ENCODE data around the gene LRGUK. TPM values are rescaled to one million over a fixed set of nuclear protein-coding genes. Genes with fewer than 3 reads are reported as not detected.

Gene LRGUK
- total RNA-seq, 1 donor = 0.43 TPM

DNA sequence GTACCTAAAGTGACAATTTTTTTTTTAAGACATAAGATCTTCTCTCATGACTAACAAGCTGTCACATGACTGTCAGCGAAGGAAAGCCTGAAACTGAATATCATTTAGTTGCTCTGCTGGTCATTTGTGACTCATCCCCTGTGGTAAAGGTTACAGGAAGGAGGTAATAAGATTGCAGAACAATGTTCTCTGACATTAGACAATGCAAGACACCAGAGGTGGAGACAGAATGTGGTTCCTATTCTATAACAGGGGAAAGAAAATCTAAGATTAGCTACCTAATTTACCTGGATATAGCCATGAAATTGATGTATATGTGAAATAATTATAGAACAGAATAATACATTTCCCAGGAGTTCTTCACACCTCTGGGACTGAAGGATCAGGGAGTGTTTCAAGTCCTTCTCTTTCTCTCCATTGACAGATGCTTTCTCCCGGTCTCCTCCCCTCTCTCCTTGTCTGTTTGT is 47.7 kb downstream of the LRGUK start:
- peak; percentile 80 for DNase-seq (ENCODE audit: low read depth)
- TF ChIP-seq, protein P1, sequence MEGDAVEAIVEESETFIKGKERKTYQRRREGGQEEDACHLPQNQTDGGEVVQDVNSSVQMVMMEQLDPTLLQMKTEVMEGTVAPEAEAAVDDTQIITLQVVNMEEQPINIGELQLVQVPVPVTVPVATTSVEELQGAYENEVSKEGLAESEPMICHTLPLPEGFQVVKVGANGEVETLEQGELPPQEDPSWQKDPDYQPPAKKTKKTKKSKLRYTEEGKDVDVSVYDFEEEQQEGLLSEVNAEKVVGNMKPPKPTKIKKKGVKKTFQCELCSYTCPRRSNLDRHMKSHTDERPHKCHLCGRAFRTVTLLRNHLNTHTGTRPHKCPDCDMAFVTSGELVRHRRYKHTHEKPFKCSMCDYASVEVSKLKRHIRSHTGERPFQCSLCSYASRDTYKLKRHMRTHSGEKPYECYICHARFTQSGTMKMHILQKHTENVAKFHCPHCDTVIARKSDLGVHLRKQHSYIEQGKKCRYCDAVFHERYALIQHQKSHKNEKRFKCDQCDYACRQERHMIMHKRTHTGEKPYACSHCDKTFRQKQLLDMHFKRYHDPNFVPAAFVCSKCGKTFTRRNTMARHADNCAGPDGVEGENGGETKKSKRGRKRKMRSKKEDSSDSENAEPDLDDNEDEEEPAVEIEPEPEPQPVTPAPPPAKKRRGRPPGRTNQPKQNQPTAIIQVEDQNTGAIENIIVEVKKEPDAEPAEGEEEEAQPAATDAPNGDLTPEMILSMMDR (IDR thresholded peaks at IDR 0.05; ENCODE audit: insufficient read depth, low read depth, low read length) = no peak
- H3K4me3 ChIP-seq (ENCODE audit: low read depth, low read length) = no peak overlapping the region

DNA sequence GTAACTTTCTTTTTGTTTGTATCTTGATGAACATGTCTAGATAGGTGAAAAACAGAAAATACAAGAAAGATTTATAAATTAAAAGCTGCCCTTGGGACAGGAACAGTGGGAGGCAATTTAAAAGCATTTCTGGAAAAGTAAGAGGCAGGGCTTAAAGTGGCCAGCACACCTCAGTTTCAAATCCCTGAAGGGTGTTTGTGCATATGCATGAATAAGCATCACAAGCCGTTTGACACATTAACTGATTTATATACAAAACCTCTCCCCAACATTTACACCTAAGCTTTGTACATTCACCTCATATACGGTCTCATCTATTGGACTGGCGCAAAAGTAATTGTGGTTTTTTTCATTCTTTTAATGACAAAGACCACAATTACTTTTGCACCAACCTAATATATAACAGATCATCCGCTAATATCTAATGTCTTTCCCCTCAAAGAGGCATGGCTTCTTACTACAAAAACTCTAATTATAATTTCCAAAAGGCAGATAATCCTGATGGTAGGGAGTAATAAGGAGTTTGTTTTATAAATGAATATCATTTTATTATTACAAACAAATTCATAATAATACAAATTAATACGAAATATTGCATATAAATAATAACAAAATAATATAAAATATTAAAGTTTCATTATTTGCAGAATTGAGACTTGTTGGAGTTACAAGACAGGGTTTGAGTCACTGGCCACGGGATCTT is 48.3 kb downstream of the LRGUK start:
- no peak for DNase-seq (ENCODE audit: low read depth)
- TF ChIP-seq, protein P1 (IDR thresholded peaks at IDR 0.05; ENCODE audit: insufficient read depth, low read depth, low read length) = no peak
- H3K4me3 ChIP-seq (ENCODE audit: low read depth, low read length) = no peak overlapping the region

DNA sequence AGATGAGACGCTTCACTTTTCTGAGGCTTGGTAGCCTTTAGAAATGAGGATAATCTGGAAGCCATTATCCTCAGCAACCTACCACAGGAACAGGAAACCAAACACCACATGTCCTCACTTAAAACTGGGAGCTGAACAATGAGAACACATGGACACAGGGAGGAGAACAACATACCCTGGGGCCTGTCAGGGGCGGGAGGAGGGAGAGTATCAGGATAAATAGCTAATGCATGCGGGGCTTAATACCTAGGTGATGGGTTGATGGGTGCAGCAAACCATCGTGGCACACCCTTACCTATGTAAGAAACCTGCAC is 48.9 kb downstream of the LRGUK start:
- TF ChIP-seq, protein P1 (IDR thresholded peaks at IDR 0.05; ENCODE audit: insufficient read depth, low read depth, low read length) = no peak
- H3K4me3 ChIP-seq (ENCODE audit: low read depth, low read length) = no peak overlapping the region
- no peak for DNase-seq (ENCODE audit: low read depth)

DNA sequence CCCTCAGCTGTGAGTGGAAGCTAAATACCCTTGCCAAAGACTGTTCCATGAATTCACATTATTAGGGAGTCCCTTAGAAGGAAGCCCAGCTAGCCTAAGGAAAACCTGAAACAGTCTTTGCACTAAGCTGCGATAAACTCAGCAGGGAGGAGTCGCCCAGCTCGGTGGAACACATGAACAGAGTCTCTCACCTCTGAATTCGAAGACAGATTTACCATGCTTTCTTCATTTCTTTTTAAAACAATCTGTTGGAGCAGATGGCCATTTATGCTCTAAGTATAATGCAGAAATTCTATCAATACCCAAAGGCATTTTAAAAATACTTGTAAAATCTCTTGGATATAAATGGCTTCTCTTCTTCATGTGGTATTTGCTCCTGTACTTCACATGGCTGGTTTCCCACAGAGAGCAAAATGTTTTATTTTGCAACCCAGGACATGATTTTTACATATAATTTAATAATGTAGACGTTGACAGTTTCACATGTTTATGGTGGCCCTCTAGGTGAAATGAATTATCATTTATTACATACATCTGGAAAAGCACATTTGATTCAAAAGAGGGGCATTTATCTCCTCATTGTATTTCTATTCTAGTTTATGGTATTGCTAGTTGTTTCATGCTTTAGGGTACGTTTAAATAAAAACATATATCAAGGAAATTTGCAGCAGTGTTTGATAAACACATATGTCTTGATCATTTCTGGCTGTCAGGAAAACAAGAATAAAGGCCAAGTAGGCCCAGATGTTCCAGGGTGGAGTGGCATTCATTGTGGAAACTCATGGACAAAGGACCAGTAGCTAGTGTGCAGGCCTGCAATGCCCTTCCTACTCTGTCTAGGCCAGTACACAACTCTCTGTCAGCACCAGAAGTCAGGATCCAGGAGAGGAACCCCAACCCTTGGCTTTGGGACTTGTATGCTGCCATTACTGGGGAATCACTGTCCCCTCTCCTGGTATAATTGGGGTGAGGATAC is 52.2 kb downstream of the LRGUK start:
- TF ChIP-seq, protein P1 (IDR thresholded peaks at IDR 0.05; ENCODE audit: insufficient read depth, low read depth, low read length) = no peak
- no peak for DNase-seq (ENCODE audit: low read depth)

DNA sequence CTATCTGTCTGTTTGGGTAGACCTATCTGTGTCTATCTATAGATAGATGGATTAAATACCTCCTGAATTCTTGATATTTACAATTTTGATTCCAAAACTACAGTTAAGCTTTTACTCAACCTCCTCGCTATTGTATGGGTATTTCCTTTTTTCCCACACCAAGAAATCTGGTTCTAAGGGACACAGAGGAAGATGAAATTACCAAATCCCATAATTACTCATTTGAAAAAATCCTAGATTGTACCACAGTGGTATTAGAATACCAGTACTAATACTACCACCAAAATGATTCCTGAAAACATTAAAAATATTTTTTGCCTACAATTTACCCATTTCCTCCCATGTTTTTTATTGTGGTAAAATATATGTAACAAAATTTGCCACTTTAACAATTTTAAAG is 53.2 kb downstream of the LRGUK start:
- DNase-seq (ENCODE audit: low read depth) = no peak
- H3K4me3 ChIP-seq (ENCODE audit: low read depth, low read length) = no peak overlapping the region
- TF ChIP-seq, protein P1 (IDR thresholded peaks at IDR 0.05; ENCODE audit: insufficient read depth, low read depth, low read length) = no peak

More for the DNA sequence above, 52.2 kb downstream of the LRGUK start:
- H3K4me3 ChIP-seq (ENCODE audit: low read depth, low read length) = no peak overlapping the region

DNA sequence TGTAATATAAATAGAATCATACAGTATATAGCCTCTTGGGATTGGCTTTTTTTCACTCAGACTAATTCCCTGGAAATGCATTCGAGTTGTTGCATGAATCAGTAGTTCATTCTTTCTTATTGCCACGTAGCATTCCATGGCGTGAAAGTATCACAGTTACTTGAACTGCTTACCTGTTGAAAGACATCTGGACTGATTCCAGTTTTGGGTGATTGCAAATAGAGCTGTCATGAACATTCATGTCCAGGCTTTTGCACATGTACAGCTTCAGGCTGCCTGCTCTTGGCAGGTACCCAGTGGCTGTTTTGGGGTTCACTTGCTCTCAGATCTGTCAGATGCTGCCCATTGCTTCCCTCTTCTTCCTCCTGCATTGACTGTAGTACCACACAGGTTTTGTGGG is 54.9 kb downstream of the LRGUK start:
- TF ChIP-seq, protein P1 (IDR thresholded peaks at IDR 0.05; ENCODE audit: insufficient read depth, low read depth, low read length) = no peak
- no peak for DNase-seq (ENCODE audit: low read depth)
- no peak overlapping the region for H3K4me3 ChIP-seq (ENCODE audit: low read depth, low read length)
